Left lung (tissue), 10 donors: ENCODE measurements around the gene CDH1. TPM values are rescaled to one million over a fixed set of nuclear protein-coding genes. Genes with fewer than 3 reads are reported as not detected.

Experiments used
- ATAC-seq: fragments of 200-7000 bp; cut with Tn5 transposase; one replicate; pipeline ENCODE4 v1.9.1; 2020; ENCODE audit warnings: moderate library complexity
- DNase-seq, 4 donors: peaks; one replicate each; pipeline ENCODE4 v3.0.0-alpha.2; 2013 to 2020
- H3K27ac ChIP-seq, 2 donors: fragments of 200-600 bp; sonication (generic) in 1 of 2; one replicate each; pipeline versions ENCODE4 v1.5.0 to v1.8.0; 2020 to 2021
- H3K27me3 ChIP-seq, 2 donors: fragments of 200-600 bp; sonication (generic) in 1 of 2; one replicate each; pipeline versions ENCODE4 v1.5.0 to v1.8.0; 2020 to 2021
- H3K36me3 ChIP-seq, 2 donors: fragments of 200-600 bp; sonication (generic) in 1 of 2; one replicate each; pipeline versions ENCODE4 v1.5.0 to v1.8.0; 2020 to 2021
- H3K4me1 ChIP-seq, 2 donors: fragments of 200-600 bp; one replicate each; pipeline ENCODE4 v1.8.0; 2021
- H3K4me3 ChIP-seq, 2 donors: fragments of 200-600 bp; sonication (generic) in 1 of 2; one replicate each; pipeline versions ENCODE4 v1.5.0 to v1.8.0; 2020 to 2021; ENCODE audit warnings: mild to moderate bottlenecking in 1 of 2
- H3K9me3 ChIP-seq, 2 donors: fragments of 200-600 bp; sonication (generic) in 1 of 2; one replicate each; pipeline versions ENCODE4 v1.5.0 to v1.8.0; 2020 to 2021
- CTCF ChIP-seq, 2 donors: fragments of 200-600 bp; sonication (generic) in 1 of 2; IDR thresholded peaks; one replicate each; pipeline versions ENCODE4 v1.5.0 to v1.8.0; 2021; ENCODE audit warnings: antibody characterized with exemption in 2 of 2
- intact Hi-C, 2 donors: fragments of 100-400 bp; cut with DNase I; formaldehyde crosslinking; loops; one replicate each; pipeline versions ENCODE4 v1.11.2 to v1.14.2; 2022
- polyA plus RNA-seq, 6 donors: library from polyadenylated mRNA; unstranded; fragments of 120-200 nt; gene quantifications; one replicate each; pipeline ENCODE4 v1.2.1, GENCODE V29; 2013; ENCODE audit not compliant: insufficient read length in 6 of 6
- total RNA-seq, 2 donors: library from RNA; stranded (reverse); fragmentation: NEBNext Ultra II Directional; extraction: Animal tissue kit (Norgen Biotek cat#: 25700); gene quantifications; one replicate each; pipeline ENCODE4 v1.2.1, GENCODE V29; 2021
- donor health status: DM: no; HTN: yes; CAD: no.
- donor health status: DM: no; HTN: no; CAD: no.

The CDH1 gene
- total and polyA plus RNA-seq, 8 donors: 123 to 292 (median 164) TPM

GRCh38 chr16:68848786-68849185 is 111.7 kb downstream of the CDH1 start:
- Histone ChIP-seq H3K27me3 (no peaks in the 10 kb centered on the region), H3K4me1 (peaks cover 7 to 16% of the 10 kb centered on the region in 2 donors), H3K27ac (no peak overlapping the region), H3K9me3 (no peaks in the 10 kb centered on the region), H3K4me3 (no peak overlapping the region), H3K36me3 (no peaks in the 10 kb centered on the region)
- no peak for DNase-seq
- TF ChIP-seq CTCF (IDR thresholded peaks at IDR 0.05): no peak
- no peak for ATAC-seq
- intact Hi-C loops: loop anchor here in 1 of 2 donors (5.0 kb wide), 1 partner anchor 274 kb away; no protein-coding TSS in a partner anchor

GRCh38 chr16:68850481-68850880 is 113.4 kb downstream of the CDH1 start:
- H3K4me1 ChIP-seq: peaks cover 7 to 10% of the 10 kb centered on the region in 2 donors
- no peaks in the 10 kb centered on the region for H3K36me3 ChIP-seq
- no peak overlapping the region for H3K4me3 ChIP-seq
- no peak for TF ChIP-seq CTCF (IDR thresholded peaks at IDR 0.05)
- DNase-seq (no peak), ATAC-seq (no peak)
- H3K27ac ChIP-seq: no peak overlapping the region
- H3K9me3 ChIP-seq: no peaks in the 10 kb centered on the region
- intact Hi-C loops: no loop called here
- H3K27me3 ChIP-seq: no peaks in the 10 kb centered on the region

GRCh38 chr16:68851601-68852000 is 114.5 kb downstream of the CDH1 start:
- Histone ChIP-seq H3K27me3 (no peaks in the 10 kb centered on the region), H3K4me1 (peaks cover 10 to 15% of the 10 kb centered on the region in 2 donors), H3K4me3 (no peak overlapping the region), H3K36me3 (no peaks in the 10 kb centered on the region), H3K27ac (no peak overlapping the region), H3K9me3 (no peaks in the 10 kb centered on the region)
- no peak for ATAC-seq
- DNase-seq: no peak
- no peak for TF ChIP-seq CTCF (IDR thresholded peaks at IDR 0.05)
- intact Hi-C loops: no loop called here

GRCh38 chr16:68857479-68857878 is 120.4 kb downstream of the CDH1 start:
- H3K27me3 ChIP-seq: no peaks in the 10 kb centered on the region
- H3K9me3 ChIP-seq: no peaks in the 10 kb centered on the region
- peaks cover 0 to 24% of the 10 kb centered on the region in 2 donors for H3K36me3 ChIP-seq
- DNase-seq: no peak
- no peak overlapping the region for H3K27ac ChIP-seq
- peaks cover 0 to 8% of the 10 kb centered on the region in 2 donors for H3K4me1 ChIP-seq
- intact Hi-C loops: no loop called here
- H3K4me3 ChIP-seq: no peak overlapping the region
- no peak for TF ChIP-seq CTCF (IDR thresholded peaks at IDR 0.05)
- ATAC-seq: no peak

GRCh38 chr16:68859828-68860227 is 122.7 kb downstream of the CDH1 start:
- intact Hi-C loops: no loop called here
- Histone ChIP-seq H3K9me3 (no peaks in the 10 kb centered on the region), H3K4me3 (no peak overlapping the region), H3K27ac (no peak overlapping the region), H3K36me3 (peaks cover 0 to 48% of the 10 kb centered on the region in 2 donors), H3K4me1 (peaks cover 0 to 8% of the 10 kb centered on the region in 2 donors), H3K27me3 (no peaks in the 10 kb centered on the region)
- no peak for TF ChIP-seq CTCF (IDR thresholded peaks at IDR 0.05)
- DNase-seq (no peak), ATAC-seq (no peak)
